ENCODE data around the gene CENPO. TPM values are rescaled to one million over a fixed set of nuclear protein-coding genes. Genes with fewer than 3 reads are reported as not detected.

The CENPO gene, protein sequence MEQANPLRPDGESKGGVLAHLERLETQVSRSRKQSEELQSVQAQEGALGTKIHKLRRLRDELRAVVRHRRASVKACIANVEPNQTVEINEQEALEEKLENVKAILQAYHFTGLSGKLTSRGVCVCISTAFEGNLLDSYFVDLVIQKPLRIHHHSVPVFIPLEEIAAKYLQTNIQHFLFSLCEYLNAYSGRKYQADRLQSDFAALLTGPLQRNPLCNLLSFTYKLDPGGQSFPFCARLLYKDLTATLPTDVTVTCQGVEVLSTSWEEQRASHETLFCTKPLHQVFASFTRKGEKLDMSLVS
- total RNA-seq, result 5.8 and 12.5 TPM in 2 replicates

DNA sequence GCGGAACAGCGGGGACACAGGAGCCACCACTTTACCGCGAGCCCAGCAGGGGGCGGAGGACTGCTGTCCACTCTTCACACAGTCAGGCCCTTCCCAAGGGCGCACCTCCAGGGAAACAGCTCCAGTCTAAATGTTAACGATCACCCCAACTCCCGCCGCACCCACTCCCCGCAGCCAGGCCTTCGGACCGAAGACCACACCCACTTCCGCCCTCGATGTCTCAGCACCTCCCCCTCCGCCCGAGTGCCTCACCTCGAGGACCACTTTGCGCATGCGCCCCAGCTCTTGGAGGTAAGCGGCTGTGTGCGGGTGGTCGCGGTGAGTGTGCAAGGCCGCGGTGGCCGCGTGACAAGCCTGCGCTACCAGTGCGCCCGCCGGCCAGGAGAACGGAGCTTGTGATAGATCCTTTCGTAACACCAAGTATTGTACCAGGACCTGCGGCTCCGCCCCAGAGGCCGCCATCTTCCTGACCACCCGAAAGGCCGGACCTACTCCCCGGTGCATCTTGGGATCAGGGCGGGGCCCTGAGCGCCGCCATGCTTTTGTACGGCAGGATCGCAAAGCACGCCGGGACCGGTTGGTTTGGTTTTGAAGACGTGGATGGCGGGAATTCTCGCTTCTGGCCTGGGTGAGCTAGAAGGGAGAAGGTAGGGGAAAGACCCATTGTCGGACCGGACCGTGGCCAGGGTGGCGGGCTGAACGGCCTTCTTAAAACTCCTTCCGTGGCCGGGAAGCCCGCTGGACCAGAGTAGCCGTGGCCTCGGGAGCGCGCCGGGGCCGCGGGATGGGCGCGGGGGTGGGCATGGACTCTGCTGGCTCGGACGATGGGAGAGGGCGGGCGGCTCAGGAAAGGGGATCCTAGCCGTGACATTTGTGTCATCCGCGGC is at the start of gene CENPO, which contains the start of gene PTRHD1:
Gene CENPO, plus strand, starts transcription at position 552 of the 887 bp plus-strand sequence. CDS start 495 bp downstream, outside the sequence.
Gene PTRHD1, minus strand, starts transcription at position 518 of the 887 bp plus-strand sequence. Its CDS starts 14 bp downstream, at position 504.

Other genes with a start within 250 kb of the CENPO start
- 26.8 and 48.0 TPM in 2 replicates for gene PTRHD1, start within 50 bp of the CENPO start, total RNA-seq
- gene ADCY3, start 126.8 kb downstream of the CENPO start, total RNA-seq, result 61.9 and 66.8 TPM in 2 replicates
- gene DNAJC27, start 178.5 kb downstream of the CENPO start, total RNA-seq, result 1.9 and 2.9 TPM in 2 replicates
- gene EFR3B, start 248.7 kb downstream of the CENPO start, total RNA-seq, result 0.24 and 0.50 TPM in 2 replicates

Data from cardiac ventricle fibroblast (primary cell).